HG02798 (cell line): Measurements from ENCODE around the gene FMNL1.

Experiments
- ATAC-seq: cut with Tn5 transposase; IDR thresholded peaks from one replicate; pipeline ENCODE4 v1.9.1; 2021; ENCODE audit warnings: mild to moderate bottlenecking; ENCODE audit not compliant: unreplicated experiment, poor library complexity

The FMNL1 gene

GRCh38 chr17:45222014-45222288, 266 bp downstream of the FMNL1 start:
- ATAC-seq: no peak

- no peak for ATAC-seq
Measured at GRCh38 chr17:45222289-45222995, 757 bp downstream of the FMNL1 start.

- no peak for ATAC-seq
Measured at GRCh38 chr17:45222996-45223538, 1.4 kb downstream of the FMNL1 start.

GRCh38 chr17:45223539-45224528, 2.1 kb downstream of the FMNL1 start:
- ATAC-seq: no peak

- ATAC-seq: no peak
Measured at GRCh38 chr17:45224671-45225050, 3.0 kb downstream of the FMNL1 start.

- no peak for ATAC-seq
Measured at GRCh38 chr17:45225051-45225700, 3.5 kb downstream of the FMNL1 start.

GRCh38 chr17:45225964-45226530, 4.4 kb downstream of the FMNL1 start:
- ATAC-seq: peak; percentile 62

- no peak for ATAC-seq
Measured at GRCh38 chr17:45226576-45226975, 4.9 kb downstream of the FMNL1 start.

GRCh38 chr17:45227101-45227925, 5.6 kb downstream of the FMNL1 start:
- peak; percentile 23 for ATAC-seq

GRCh38 chr17:45227926-45228762, 6.5 kb downstream of the FMNL1 start:
- ATAC-seq: no peak

- peak; percentile 30 for ATAC-seq
Measured at GRCh38 chr17:45228763-45229539, 7.3 kb downstream of the FMNL1 start.

- ATAC-seq: no peak
Measured at GRCh38 chr17:45229681-45230409, 8.2 kb downstream of the FMNL1 start.

- ATAC-seq: no peak
Measured at GRCh38 chr17:45230410-45230786, 8.7 kb downstream of the FMNL1 start.

GRCh38 chr17:45230787-45231480, 9.2 kb downstream of the FMNL1 start:
- ATAC-seq: no peak

GRCh38 chr17:45231481-45232116, 9.9 kb downstream of the FMNL1 start:
- no peak for ATAC-seq
